WTC11 (cell line): Measurements from ENCODE around the gene RHOBTB3. TPM values are rescaled to one million over a fixed set of nuclear protein-coding genes. Genes with fewer than 3 reads are reported as not detected.

Experiments
- ATAC-seq: fragments of 200-7000 bp; cut with Tn5 transposase; 2 replicates; pipeline ENCODE4 v1.10.0; 2021; ENCODE audit warnings: mild to moderate bottlenecking, moderate library complexity
- Bru-seq: library from RNA; stranded (reverse); fragments of 400-500 nt; gene quantifications from one replicate; lab custom pipeline; 2021; lab: Mats Ljungman, UMichigan
- CTCF ChIA-PET: fragments of 300-600 bp; sonication (Branson Sonifier 250); formaldehyde crosslinking; loops from one replicate; lab custom pipeline; 2021; ENCODE audit warnings: antibody characterized with exemption; lab: Charles Lee
- POLR2A ChIA-PET: fragments of 350-600 bp; sonication (Branson Sonifier 250); formaldehyde crosslinking; loops from one replicate; lab custom pipeline; 2021; ENCODE audit warnings: antibody characterized with exemption; lab: Charles Lee
- DNase-seq: peaks from one replicate; pipeline ENCODE4 v3.0.0; 2021; ENCODE audit warnings: low spot score
- H3K27ac Mint-ChIP-seq: 2 replicates; pipeline ENCODE4 v1.8.0; 2021; ENCODE audit warnings: mixed read lengths
- H3K27me3 Mint-ChIP-seq: 2 replicates; pipeline ENCODE4 v1.8.0; 2021; ENCODE audit warnings: low read depth, mild to moderate bottlenecking, moderate library complexity, mixed read lengths
- H3K36me3 Mint-ChIP-seq: 2 replicates; pipeline ENCODE4 v1.8.0; 2021; ENCODE audit warnings: mixed read lengths
- H3K4me1 Mint-ChIP-seq: 2 replicates; pipeline ENCODE4 v1.8.0; 2022; ENCODE audit warnings: mixed read lengths
- H3K4me3 Mint-ChIP-seq: 2 replicates; pipeline ENCODE4 v1.8.0; 2021; ENCODE audit warnings: mild to moderate bottlenecking, moderate library complexity, mixed read lengths
- H3K9me3 Mint-ChIP-seq: 2 replicates; pipeline ENCODE4 v1.8.0; 2021; ENCODE audit warnings: mixed read lengths
- ATF1 ChIP-seq: sonication (generic); formaldehyde crosslinking; IDR thresholded peaks from 2 replicates; pipeline ENCODE4 v1.8.1; 2023; ENCODE audit warnings: mild to moderate bottlenecking, moderate library complexity, missing genetic modification reagents
- ATF6 ChIP-seq: sonication (generic); formaldehyde crosslinking; IDR thresholded peaks from 2 replicates; pipeline ENCODE4 v1.8.1; 2023; ENCODE audit warnings: mild to moderate bottlenecking, missing genetic modification reagents
- E2F5 ChIP-seq: sonication (generic); formaldehyde crosslinking; IDR thresholded peaks from 2 replicates; pipeline ENCODE4 v1.8.1; 2022; ENCODE audit warnings: mild to moderate bottlenecking, moderate library complexity, missing genetic modification reagents
- ELF4 ChIP-seq: sonication (generic); formaldehyde crosslinking; IDR thresholded peaks from 2 replicates; pipeline ENCODE4 v1.8.1; 2022; ENCODE audit warnings: low read depth, mild to moderate bottlenecking, moderate library complexity, missing genetic modification reagents
- ERG ChIP-seq: fragments of 250-450 bp; sonication (Bioruptor Pico); IDR thresholded peaks from 2 replicates; pipeline ENCODE4 v1.8.0; 2021; ENCODE audit warnings: mild to moderate bottlenecking
- FOXK1 ChIP-seq: sonication (generic); formaldehyde crosslinking; IDR thresholded peaks from 2 replicates; pipeline ENCODE4 v1.8.0; 2022; ENCODE audit warnings: mild to moderate bottlenecking, moderate library complexity, missing genetic modification reagents
- HMGXB4 ChIP-seq: sonication (generic); formaldehyde crosslinking; IDR thresholded peaks from 2 replicates; pipeline ENCODE4 v1.8.1; 2023; ENCODE audit warnings: mild to moderate bottlenecking, moderate library complexity, missing genetic modification reagents
- SMAD4 ChIP-seq: sonication (generic); formaldehyde crosslinking; IDR thresholded peaks from 2 replicates; pipeline ENCODE4 v1.8.0; 2022; ENCODE audit warnings: mild to moderate bottlenecking, missing genetic modification reagents
- SP1 ChIP-seq: sonication (generic); formaldehyde crosslinking; conservative IDR thresholded peaks from 2 replicates; pipeline ENCODE4 v1.8.1; 2022; ENCODE audit warnings: missing genetic modification reagents
- TCF7 ChIP-seq: sonication (generic); formaldehyde crosslinking; IDR thresholded peaks from 2 replicates; pipeline ENCODE4 v1.8.0; 2022; ENCODE audit warnings: mild to moderate bottlenecking, low read depth, missing genetic modification reagents, moderate library complexity
- USF1 ChIP-seq: sonication (generic); formaldehyde crosslinking; IDR thresholded peaks from 2 replicates; pipeline ENCODE4 v1.8.0; 2022; ENCODE audit warnings: mild to moderate bottlenecking, missing genetic modification reagents
- USF2 ChIP-seq: sonication (generic); formaldehyde crosslinking; IDR thresholded peaks from 2 replicates; pipeline ENCODE4 v1.8.1; 2023; ENCODE audit warnings: mild to moderate bottlenecking, missing genetic modification reagents, moderate library complexity
- ZNF138 ChIP-seq: sonication (generic); formaldehyde crosslinking; conservative IDR thresholded peaks from 2 replicates; pipeline ENCODE4 v1.8.1; 2022; ENCODE audit warnings: mild to moderate bottlenecking, moderate library complexity, missing genetic modification reagents
- ZNF423 ChIP-seq: fragments of 250-450 bp; sonication (Bioruptor Pico); IDR thresholded peaks from 2 replicates; pipeline ENCODE4 v2.1.2; 2022; ENCODE audit warnings: mild to moderate bottlenecking, moderate library complexity
- ZNF512 ChIP-seq: sonication (generic); formaldehyde crosslinking; IDR thresholded peaks from 2 replicates; pipeline ENCODE4 v1.8.1; 2022; ENCODE audit warnings: missing genetic modification reagents, borderline replicate concordance
- ZNF532 ChIP-seq: fragments of 250-450 bp; sonication (Bioruptor Pico); IDR thresholded peaks from 2 replicates; pipeline ENCODE4 v1.9.0; 2021; ENCODE audit warnings: mild to moderate bottlenecking, borderline replicate concordance
- ZSCAN18 ChIP-seq: fragments of 250-450 bp; sonication (Bioruptor Pico); IDR thresholded peaks from 2 replicates; pipeline ENCODE4 v2.1.2; 2022; ENCODE audit warnings: mild to moderate bottlenecking, moderate library complexity
- long read RNA-seq, 3 experiments: library from RNA in 1 of 3; library from capped mRNA in 1 of 3; library from polyadenylated mRNA in 1 of 3; unstranded in 2 of 3; stranded (forward) in 1 of 3; transcript quantifications; one replicate each; pipeline ENCODE4 v2.0.0, GENCODE V29; 2021
- total RNA-seq: library from RNA; stranded (reverse); gene quantifications from 3 replicates; pipeline ENCODE4 v1.2.3, GENCODE V29; 2021

The RHOBTB3 gene
- total RNA-seq (9.9 to 13.8 TPM (median 11.2 TPM) in 3 replicates), Bru-seq, nascent RNA (percentile 58 among the genes with signal in this experiment)
- long read RNA-seq, experiment 1, full-length matches to known transcripts, result 31 of 45 reads
- long read RNA-seq, experiment 1, partial matches to known transcripts, result 3 of 45 reads
- long read RNA-seq, experiment 1, other reads (novel, unspliced or antisense), result 11 of 45 reads
- long read RNA-seq, experiment 2, full-length matches to known transcripts, result 2 of 16 reads
- long read RNA-seq, experiment 2, partial matches to known transcripts, result 2 of 16 reads
- long read RNA-seq, experiment 2, other reads (novel, unspliced or antisense), result 12 of 16 reads
- long read RNA-seq, experiment 3, result 0 reads

- POLR2A ChIA-PET, result interaction anchor here (0.6 to 2.5 kb wide), 6 partner anchors 20 to 701 kb away, joined by 3 to 19 read pairs (median 5); partner anchors contain the start of genes GLRX and RFESD
- peak; percentile 89 for DNase-seq
- H3K4me3 Mint-ChIP-seq, result peak within 1 kb of the TSS; percentile 87
- H3K4me1 Mint-ChIP-seq, result peaks cover 48% of the 10 kb centered on the region
- H3K36me3 Mint-ChIP-seq, result no peaks in the 10 kb centered on the region
- peaks cover 66% of the 10 kb centered on the region for H3K27me3 Mint-ChIP-seq
- peak within 1 kb of the TSS; percentile 59; the same call in 1 of the 2 replicates for H3K27ac Mint-ChIP-seq
- ATAC-seq, result peak; percentile 85
- no peaks in the 10 kb centered on the region for H3K9me3 Mint-ChIP-seq
- CTCF ChIA-PET, result interaction anchor here (0.9 to 2.2 kb wide), 6 partner anchors 20 to 446 kb away, joined by 3 to 10 read pairs (median 5); partner anchors contain the start of gene MCTP1
- no peak for TF ChIP-seq ZNF512 (CRISPR knock-in tag)
- no peak for TF ChIP-seq ZSCAN18
- TF ChIP-seq ZNF532 (CRISPR knock-in tag), result no peak
- no peak for TF ChIP-seq TCF7 (CRISPR knock-in tag)
- no peak for TF ChIP-seq ELF4 (CRISPR knock-in tag)
- TF ChIP-seq SP1 (CRISPR knock-in tag), result 0 out of 2 replicates have a peak, but pooled peaks have one; percentile 4
- TF ChIP-seq ZNF138 (CRISPR knock-in tag), result no peak
- TF ChIP-seq HMGXB4 (CRISPR knock-in tag), result peak; percentile 6; the same call in 1 of the 2 replicates
- no peak for TF ChIP-seq ATF1 (CRISPR knock-in tag)
- 0 out of 2 replicates have a peak, but pooled peaks have one; percentile 2 for TF ChIP-seq E2F5 (CRISPR knock-in tag)
- peak; percentile 95 for TF ChIP-seq ZNF423 (CRISPR knock-in tag)
- no peak for TF ChIP-seq ERG (CRISPR knock-in tag)
- TF ChIP-seq USF1 (CRISPR knock-in tag), result peak; percentile 54; the same call in 1 of the 2 replicates
- no peak for TF ChIP-seq ATF6
- TF ChIP-seq USF2 (CRISPR knock-in tag), result peak; percentile 7; the same call in 1 of the 2 replicates
- peak; percentile 28; the same call in 1 of the 2 replicates for TF ChIP-seq FOXK1
- no peak for TF ChIP-seq SMAD4 (CRISPR knock-in tag)
Measured at GRCh38 chr5:95730730-95731570, at the start of gene RHOBTB3. Gene RHOBTB3 (plus strand): TSS chr5:95731336. CDS start chr5:95731683, 347 bp downstream.
